ENCODE data around the gene DPM3.
"Not testable (repeated sequence)": the region's sequence is repeated elsewhere in the genome, so short reads cannot be mapped to it uniquely, and the experiment has no call there.

DPM3 gene

DNA sequence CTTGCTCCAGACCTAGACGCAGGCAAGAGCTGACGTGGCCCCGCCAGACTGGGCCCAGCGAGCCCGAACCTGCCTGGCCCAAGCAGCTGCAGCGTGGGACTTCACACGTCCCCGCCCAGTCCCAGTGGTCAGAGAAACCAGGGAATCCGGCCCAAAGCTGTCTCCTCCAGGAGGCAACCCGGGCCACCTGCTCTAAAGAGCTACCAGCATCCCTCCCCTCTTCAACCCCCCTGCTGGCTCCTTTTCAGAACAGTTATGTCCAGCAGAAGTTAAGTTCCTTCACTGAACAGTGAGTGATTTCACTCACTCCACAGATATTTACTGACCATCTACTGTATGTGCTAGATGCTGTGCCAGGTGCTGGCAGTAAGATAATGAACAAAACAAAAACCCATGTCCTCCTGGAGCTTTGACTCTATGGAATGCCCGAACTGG lies 14.8 kb downstream of the DPM3 start:
- DNase-seq (ENCODE audit: low read depth in 2 of 2), result no peak

DNA sequence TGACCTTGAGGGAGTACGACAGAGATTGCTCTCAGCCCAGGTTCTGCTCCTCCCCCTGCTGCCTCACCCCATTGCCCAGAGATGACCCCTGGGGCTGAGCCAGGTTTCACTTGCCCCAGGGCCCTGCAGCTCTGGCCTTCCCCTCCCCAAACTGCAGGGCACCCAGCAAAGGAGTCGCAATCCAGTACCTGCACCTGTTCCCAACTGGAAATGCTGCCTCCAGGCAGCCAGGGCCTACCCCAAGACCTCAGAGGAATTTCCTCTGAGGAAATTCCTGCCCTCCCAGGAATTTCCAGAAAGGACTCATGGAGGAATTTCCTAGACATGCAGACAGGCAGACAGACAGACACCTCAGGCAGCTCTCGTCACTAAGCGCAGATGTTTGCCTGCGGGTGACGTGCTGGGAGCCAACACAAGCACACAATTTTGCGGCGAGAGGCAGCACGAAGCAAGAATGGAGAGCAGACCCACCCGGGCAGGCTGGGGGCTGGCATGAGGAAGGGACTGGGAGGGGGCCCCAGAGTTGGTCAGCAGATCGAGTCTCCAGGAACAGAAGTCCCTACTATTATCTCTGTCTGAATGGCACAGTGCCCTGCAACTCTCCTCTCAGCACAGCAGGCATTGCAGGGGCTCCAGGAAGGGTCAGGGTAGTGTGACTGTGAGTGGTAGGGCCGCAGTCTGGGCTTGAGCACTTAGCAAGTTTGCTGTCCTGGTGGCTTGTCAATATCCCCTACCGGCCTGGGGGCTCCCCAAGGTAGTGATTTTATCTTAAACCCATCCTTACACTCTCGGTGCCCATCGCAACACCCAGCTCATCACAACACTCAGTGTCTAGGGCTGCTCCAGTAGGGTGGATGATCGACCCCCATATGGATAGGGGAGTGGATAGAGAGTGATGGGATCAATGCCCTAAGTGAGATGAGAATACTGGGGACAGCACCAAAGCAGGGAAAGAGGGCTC lies 15.5 kb downstream of the DPM3 start:
- DNase-seq (ENCODE audit: low read depth in 2 of 2), result no peak

- DNase-seq (ENCODE audit: low read depth in 2 of 2), result no peak
Observed at GRCh38 chr1:155123801-155124200, 16.5 kb downstream of the DPM3 start.

- no peak for DNase-seq (ENCODE audit: low read depth in 2 of 2)
Observed at GRCh38 chr1:155122308-155122707, 18.0 kb downstream of the DPM3 start.

- no peak for DNase-seq (ENCODE audit: low read depth in 2 of 2)
Observed at GRCh38 chr1:155121249-155121648, 19.1 kb downstream of the DPM3 start.

DNA sequence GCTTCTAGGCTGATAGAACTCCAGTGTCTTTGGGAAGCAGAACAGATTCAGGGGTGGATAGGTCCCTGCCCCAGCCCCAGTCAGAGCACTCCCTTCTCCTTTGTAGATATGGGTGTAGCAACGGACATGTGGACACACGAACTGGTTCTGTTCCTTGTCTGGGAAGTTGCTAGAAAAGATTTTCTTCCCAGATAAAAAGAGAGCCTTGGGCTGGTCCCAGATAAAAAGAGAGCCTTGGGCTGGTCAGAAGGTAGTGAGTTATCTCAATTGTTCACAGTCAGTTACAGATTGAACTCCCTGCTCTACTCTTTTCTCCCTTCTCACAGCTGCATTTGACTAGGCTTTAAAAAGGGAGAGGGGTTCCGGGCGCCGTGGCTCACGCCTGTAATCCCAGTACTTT lies 20.1 kb downstream of the DPM3 start:
- no peak for DNase-seq (ENCODE audit: low read depth in 2 of 2)

GRCh38 chr1:155118090-155118489 lies 22.2 kb downstream of the DPM3 start:
- DNase-seq (ENCODE audit: low read depth in 2 of 2), result not testable (repeated sequence)

DNA sequence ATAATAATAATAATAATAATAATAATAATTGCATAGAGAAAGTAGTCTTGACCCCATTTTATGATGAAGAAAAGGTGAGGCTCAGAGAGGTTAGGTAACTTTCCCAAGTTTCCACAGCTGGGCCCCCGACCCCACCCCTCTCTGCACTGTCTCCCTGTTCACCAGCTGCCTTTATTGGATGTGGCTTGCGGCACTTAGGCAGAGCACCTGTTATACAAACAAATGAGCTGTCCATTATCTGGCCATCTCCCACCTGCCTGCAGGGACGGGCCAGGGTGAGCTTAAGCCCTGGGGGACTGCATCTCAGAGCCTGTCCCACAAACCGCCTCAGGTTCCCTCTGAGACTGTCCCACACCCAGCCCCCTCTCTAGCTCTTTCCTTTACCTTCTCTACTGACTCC lies 22.7 kb downstream of the DPM3 start:
- DNase-seq (ENCODE audit: low read depth in 2 of 2), result no peak

- no peak for DNase-seq (ENCODE audit: low read depth in 2 of 2)
Observed at GRCh38 chr1:155116113-155116764, 24.1 kb downstream of the DPM3 start.

GRCh38 chr1:155113450-155113980 lies 26.8 kb downstream of the DPM3 start:
- DNase-seq (ENCODE audit: low read depth in 2 of 2), result no peak

GRCh38 chr1:155110826-155111225 lies 29.5 kb downstream of the DPM3 start:
- DNase-seq (ENCODE audit: low read depth in 2 of 2), result no peak

GRCh38 chr1:155110381-155110780 lies 29.9 kb downstream of the DPM3 start:
- no peak for DNase-seq (ENCODE audit: low read depth in 2 of 2)

DNA sequence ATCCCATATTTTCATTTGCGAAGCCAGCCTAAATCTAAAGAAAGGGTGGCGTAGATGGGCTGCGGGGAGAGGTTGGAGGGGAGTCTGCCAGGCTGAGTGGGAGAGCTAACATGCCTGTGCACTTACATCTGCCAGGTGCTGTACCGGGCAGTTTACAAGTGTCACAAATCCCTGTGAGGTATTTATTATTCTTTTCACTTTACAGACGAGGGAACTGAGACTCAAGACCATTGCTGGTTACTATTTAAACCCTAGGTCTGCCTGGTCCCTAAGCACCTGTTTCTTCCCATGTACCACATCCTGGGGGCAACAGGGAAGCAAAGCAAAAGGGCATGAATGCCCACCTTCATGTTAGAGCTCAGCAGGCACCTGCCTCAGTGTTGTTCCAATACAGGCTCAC lies 32.0 kb downstream of the DPM3 start:
- no peak for DNase-seq (ENCODE audit: low read depth in 2 of 2)

DNA sequence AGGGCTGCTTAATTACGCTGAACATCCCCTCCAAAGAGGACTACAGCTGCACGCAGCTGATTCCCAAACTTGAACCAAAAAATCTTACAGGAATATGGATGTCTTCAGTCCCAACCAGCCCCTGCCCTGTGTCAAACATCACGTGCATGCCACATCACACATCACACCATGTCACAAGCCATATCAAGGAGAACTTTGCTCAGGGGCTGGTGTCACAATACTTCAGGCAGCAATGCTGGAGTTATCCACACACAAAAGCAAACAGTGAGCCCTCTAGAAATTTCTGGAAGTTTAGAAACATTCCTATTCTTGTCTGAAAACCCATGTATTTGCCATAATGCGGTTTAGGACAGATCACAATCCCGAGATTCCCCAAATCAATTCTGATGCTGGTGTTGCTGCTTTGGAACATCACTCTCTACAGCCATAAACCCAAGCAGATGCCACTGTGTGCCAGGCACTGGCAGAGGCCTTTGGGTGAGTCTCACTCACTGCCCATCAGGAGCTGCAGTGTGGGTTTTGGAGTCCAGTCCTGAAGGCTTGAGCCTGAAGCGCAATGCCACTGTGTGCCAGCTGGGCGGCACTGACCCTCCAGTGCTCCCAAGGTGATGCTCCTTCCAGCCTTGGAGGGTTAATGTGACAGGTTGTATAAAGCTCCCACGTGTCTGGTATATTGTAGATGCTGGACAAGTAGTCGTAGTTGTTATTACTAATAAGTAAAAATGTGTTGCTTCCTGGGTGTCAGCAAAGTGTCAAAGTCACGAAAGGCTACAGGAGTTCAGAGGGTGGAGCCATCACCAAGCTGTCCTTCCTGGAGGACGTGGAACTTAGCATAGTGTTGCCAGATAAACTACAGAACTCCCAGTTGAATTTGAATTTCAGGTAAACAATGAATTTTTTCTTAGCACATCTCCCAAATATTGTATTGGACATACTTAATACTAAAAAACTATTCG lies 32.7 kb downstream of the DPM3 start:
- no peak for DNase-seq (ENCODE audit: low read depth in 2 of 2)

- no peak for DNase-seq (ENCODE audit: low read depth in 2 of 2)
Observed at GRCh38 chr1:155106862-155107261, 33.5 kb downstream of the DPM3 start.

GRCh38 chr1:155105604-155106011 lies 34.7 kb downstream of the DPM3 start:
- DNase-seq (ENCODE audit: low read depth in 2 of 2), result no peak

GRCh38 chr1:155104605-155105534 lies 35.5 kb downstream of the DPM3 start:
- no peak for DNase-seq (ENCODE audit: low read depth in 2 of 2)

GRCh38 chr1:155103325-155103724 lies 37.0 kb downstream of the DPM3 start:
- no peak for DNase-seq (ENCODE audit: low read depth in 2 of 2)

DNA sequence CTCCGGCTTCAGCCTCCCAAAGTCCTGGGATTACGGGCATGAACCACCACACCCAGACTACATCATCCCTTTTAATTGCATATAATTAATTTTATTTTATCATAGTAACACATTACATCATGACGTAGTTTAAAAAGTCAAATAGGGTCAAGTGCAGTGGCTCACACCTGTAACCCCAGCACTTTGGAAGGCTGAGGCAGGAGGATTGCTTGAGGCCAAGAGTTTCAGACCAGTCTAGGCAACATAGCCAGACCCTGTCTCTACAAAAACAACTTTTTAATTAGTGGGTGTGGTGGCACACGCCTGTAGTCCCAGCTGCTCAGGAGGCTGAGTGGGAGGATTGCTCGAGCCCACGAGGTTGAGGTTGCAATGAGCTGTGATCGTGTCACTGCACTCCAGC lies 41.0 kb downstream of the DPM3 start:
- DNase-seq (ENCODE audit: low read depth in 2 of 2), result no peak

DNA sequence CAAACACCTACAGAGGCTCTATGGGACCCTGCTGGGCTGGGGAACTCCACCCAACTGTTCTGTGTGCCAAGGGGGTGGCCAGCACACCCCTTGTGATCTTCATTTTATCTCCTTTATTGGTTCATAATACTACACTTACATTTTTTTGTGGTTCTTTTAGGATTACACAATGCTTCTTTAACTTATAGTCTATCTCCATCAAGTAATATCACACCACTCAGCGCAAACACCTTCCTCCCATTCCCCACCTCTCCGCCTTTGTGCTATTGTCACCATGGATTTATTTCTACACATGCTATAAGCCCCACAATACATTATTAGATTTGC lies 45.7 kb downstream of the DPM3 start:
- DNase-seq (ENCODE audit: low read depth in 2 of 2), result no peak
